Stimulated activated naive CD8-positive, alpha-beta T cell treated with anti-CD3 and anti-CD28 coated beads, Interleukin-15, Interleukin-2, amounts not matched to agents 100 U/mL and 50 U/mL, for 24 hours (primary cell): ENCODE data around the gene EHBP1.

ENCODE experiments used
- ATAC-seq: fragments of 150-1000 bp; cut with Tn5 transposase; one replicate; pipeline ENCODE4 v1.10.0; 2021
- DNase-seq: peaks from one replicate; pipeline ENCODE4 v3.0.0; 2021

Gene EHBP1

DNA sequence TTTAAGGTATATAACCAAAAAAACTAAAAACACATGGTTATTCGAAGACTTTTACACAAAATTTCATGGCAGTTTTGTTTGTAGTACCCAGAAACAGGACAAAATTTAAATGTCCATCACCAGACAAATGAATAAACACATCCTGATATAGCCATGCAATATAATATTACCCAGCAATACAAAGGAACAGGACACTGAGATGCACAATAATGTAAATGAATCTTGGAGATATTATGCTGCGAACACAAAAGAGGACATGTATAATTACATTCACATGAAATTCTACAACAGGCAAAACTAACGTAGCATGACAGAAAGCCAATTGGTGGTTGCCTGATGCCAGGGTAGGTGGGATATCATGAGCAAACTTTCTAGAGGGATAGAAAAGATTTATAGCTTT is 252.7 kb downstream of the EHBP1 start:
- no peak for ATAC-seq

DNA sequence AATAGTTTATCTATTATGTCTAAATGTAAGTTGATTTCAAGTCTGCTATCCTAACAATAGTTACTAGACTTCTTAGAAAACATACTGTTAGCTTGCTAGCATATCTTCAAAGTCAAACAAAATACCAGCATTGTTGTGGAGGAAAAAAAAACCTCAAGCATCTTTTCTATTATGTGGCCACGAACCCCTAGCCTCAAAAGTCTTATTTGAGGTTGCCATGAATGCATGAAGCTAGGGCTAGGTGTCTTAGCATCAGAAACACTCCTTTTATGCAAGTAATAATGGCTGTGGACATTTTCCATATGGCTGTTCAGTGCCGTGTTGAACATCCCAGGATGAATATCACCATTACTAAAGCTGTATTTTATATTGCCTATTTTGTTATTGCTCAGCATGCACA is 258.5 kb downstream of the EHBP1 start:
- ATAC-seq, result no peak

More for the DNA sequence above, 252.7 kb downstream of the EHBP1 start:
- no peak for DNase-seq

DNA sequence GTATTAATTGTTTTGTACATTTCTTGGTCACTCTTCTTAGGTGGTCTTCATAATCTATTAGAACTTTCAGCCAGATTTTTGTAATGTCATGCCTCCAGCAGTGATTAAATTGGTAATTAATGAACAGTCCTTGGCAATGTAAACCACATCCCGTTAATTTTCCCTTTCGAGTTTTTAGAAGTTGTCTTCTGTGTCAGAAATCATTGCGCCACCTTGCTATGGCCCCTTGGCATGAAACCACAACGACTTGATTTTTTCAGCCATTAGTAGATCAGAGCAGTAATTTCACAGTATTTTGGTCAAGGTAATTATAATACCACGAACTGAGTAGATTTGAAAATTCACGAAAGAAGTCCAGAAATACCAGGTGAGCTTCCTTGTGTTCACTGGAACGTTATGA is 259.2 kb downstream of the EHBP1 start:
- ATAC-seq, result no peak
- no peak for DNase-seq

More for the DNA sequence above, 258.5 kb downstream of the EHBP1 start:
- DNase-seq, result no peak

DNA sequence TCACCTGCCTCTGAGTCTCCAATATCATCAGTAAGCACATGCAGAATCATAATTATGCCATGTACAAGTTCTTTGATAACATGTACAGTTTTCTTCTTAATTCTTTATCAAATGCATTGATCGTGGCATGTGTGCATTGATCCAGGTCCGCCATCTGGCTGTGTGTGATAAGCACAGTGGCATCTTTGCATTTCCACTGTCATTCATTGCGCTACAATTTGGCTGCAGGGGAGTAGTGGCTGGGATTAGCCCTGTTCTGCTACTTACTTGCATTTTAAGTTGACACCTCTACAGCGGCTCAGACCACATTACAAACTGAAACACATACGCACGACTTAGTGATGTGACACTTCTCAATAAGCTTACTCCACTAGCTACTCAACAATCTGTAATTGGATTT is 261.5 kb downstream of the EHBP1 start:
- no peak for DNase-seq
- no peak for ATAC-seq

DNA sequence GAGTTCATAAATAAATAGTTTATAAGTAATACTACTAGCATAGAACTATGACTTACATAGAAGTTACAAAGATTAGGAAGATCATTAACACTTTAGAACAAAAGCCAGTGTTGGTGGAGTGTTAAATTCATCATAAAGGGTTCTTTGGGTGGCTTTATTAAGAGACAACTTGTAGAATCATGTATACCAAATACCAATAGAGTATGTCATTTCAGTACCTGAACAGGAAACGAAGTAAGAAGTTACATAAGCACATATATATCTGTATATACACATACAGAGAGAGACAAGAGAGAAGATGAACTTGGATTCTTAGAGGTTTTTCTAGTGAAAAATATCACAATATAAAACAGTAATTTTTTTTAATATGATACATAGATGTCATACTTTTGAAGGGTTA is 262.7 kb downstream of the EHBP1 start:
- ATAC-seq, result no peak

DNA sequence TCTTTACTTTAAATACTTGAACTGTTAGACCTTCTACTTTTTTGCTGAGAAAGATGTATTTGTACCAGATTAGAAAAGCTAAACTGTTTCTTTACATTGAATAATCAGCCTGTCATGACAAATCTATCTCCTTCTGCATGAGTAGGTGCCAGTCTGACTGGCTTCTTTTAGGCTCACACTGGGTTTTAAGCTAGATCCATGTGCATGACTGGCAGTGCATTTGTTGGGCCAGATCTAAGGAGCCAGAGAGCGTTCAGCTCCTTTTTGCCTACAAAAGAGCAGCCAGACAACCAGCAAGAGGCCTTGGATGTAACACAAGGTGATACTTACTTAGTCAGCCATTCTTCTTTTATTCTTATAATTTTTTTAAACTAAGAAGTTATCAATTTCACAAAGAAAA is 263.2 kb downstream of the EHBP1 start:
- DNase-seq (no peak), ATAC-seq (no peak)

More for the DNA sequence above, 262.7 kb downstream of the EHBP1 start:
- no peak for DNase-seq

DNA sequence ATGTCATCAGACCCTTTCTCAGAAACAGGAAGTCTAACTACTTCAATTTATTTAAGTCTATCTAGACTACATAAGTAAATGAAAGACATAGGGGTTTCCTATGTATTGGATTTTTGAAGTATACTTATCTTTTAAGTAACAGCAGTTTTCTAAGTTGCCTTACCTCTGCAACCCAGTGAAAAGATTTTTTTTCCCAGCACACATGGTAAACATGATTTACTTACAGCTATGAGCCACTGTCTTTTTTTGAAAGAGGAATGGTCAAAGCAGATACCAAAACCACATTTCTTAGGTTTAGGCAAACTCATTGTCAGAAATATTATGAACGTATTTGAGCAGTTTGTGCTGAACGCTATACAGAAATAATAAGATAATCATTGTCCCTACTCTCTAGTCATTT is 266.4 kb downstream of the EHBP1 start:
- DNase-seq (no peak), ATAC-seq (no peak)

DNA sequence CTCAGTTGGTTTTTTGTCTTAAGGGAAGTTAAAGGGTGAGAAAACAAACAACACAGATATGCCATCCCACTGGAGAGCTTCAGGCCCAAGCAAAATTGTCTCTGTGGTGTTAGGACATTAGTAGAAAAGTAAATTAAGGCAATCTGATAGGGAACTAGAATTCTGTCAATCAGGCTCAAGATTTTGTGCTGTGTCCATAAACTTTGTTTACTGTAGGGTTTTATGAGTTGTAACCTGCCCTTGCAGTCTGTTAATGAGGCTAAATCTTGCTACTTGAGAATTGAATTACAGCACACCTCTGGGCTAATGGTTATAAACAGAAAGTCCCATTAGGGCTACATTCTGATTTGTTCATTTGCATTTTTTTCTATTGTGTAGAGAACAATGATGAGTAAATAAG is 267.1 kb downstream of the EHBP1 start:
- DNase-seq (no peak), ATAC-seq (no peak)

DNA sequence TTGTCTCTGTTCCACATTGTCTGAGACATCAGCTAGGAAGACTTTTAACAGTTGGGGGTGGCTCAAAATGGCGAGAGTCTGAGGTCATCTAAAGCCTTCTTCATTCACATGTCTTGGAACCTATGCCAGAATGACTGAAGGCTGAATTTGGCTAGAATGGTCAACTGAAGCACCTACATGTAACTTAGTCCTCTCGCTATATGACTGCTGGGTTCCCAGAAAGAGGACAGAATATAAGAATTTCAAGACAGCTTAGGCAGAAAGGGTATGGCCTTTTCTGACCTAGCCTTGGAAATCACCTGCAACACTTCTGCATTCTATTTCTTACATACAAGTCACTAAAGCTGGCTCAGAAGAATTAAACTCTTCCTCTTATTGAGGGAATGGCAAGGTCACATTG is 269.5 kb downstream of the EHBP1 start:
- DNase-seq, result no peak

DNA sequence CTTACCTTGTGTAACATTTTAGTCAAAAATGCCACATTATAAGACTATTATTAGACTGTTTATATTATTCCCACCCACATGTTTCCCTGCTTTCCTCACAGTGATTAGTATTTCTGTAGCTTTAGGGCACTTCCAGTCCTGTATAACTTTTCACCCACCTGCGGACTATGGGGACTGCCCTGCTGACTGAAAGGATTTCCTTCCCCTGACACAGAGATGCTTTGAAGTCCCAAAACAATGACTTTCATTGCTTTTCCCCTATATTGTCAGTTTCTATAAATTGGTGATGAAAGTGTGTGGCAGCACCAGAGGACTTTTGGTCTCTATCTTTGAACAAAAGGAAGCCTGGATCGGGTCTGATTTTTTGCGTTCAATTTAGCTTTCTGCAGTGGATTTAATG is 286.1 kb downstream of the EHBP1 start:
- no peak for DNase-seq
- ATAC-seq, result no peak

More for the DNA sequence above, 269.5 kb downstream of the EHBP1 start:
- no peak for ATAC-seq

DNA sequence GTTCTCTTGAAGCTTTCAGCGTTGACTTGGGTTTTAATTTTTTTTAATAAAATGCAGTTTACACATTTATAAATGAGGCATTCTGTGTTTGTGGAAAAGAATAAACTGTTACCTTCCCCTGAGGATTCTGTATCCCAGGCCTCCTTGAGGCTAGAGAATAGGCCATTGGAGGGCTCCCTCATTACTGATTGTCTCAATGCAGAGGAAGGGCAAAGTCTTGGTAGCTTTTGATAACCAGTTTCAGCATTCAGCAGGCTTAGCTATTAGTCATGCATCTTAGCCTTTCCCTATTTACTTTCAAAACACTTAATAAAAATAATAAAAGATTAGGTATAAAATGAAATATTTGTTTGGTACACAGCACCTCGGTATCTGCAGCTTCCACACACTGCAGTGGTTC is 287.0 kb downstream of the EHBP1 start:
- DNase-seq (no peak), ATAC-seq (no peak)

DNA sequence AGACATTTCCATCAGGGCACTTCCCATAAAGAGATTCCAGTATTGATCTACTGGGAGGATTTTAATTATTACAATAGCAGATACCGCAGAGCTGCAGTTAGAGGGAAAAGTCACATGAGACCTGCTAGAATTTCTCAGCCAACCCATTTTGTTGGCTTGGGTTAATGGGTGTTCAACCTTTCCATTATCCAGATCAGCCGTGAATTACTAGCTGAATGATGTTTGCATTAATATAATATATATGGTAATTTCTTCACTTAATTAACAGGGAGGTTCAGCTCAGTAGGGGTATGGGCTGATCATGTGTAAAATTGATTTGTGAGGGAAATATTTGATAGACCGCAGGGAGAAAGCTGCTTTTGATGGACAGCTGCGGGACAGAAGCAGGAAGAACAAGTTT is 288.7 kb downstream of the EHBP1 start:
- DNase-seq, result no peak
- no peak for ATAC-seq

DNA sequence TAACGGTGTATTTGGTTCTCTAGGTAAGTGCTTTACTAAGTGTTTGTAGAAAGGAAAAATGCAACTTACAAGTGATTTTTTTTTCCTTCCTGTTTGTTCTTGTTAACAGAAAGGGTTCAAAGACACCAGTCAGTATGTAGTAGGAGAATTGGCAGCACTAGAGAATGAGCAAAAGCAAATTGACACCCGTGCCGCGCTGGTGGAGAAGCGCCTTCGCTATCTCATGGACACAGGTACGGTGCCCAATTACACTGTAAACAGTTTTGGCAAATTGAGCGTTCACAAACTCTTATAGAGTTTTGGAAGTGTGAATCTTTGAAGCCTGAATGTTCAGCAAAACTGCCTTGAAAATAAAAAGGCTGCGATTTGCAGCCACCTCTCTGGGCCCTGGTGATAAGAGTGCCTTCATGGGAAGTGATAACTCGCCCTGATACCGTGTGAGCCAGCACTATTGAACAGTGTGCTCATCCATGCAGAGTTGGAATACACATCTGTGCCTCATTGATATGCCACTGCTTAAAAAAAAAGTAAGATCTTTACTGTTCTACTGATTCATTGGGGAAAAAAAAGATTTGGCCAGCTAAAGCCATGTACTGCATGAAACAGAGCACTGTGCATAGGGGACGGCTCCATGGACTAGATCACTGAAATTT is 291.1 kb downstream of the EHBP1 start:
- ATAC-seq, result no peak
- DNase-seq, result no peak

DNA sequence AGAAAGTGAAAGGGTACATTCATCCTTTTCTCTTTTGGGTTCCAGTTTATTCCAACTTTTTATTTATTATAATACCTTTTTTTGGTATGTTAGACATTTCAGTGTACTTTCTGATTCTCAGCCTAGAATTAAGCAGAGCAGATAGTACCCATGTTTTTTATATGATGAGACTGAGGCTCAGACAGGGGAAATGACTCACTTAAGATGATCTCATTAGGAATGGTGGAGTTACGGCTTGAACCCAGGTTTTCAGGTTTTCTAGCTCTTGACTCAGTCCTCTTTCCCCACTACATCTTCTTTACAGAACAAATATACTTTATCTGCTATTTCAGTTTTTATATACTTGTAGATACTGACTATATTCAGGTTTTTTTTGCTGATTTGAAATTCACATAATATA is 293.4 kb downstream of the EHBP1 start:
- ATAC-seq (no peak), DNase-seq (no peak)

DNA sequence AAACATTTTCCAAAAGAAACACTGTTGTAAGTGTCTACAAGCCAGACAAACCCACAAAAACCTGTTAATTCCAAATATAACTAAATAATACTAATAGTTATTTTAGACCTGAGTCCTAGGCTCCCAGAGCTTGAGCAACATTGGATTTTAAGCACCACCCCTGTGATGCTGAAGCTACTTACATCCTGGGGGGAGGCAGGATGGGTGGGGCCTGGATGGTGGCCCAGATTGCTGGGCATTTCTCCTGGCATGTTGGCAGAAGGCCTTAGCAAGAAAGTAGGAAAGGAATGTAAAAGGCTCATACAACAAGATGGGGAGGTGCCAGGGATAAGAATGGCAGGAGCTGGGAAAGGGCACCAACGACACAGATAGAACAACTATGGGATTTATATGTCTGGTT is 294.4 kb downstream of the EHBP1 start:
- DNase-seq (no peak), ATAC-seq (no peak)

DNA sequence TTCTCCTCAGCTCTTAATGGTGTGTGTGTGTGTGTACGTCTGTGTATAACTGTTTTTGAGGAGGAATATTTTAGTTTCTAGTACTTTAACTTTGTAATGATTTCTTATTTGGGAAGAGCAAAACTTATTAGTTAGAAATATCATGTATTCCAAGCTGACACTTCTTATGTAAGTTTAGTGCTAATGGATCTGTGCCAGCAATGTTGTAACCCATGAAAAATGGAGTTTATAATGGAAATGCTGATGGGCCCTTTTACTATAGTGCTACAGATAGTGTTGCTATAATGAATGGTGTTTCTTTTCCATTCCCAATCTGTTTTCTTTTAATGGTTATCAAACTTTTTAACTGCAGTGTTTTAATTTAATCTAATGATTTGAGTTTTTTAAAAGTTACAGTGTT is 295.3 kb downstream of the EHBP1 start:
- ATAC-seq (no peak), DNase-seq (no peak)

DNA sequence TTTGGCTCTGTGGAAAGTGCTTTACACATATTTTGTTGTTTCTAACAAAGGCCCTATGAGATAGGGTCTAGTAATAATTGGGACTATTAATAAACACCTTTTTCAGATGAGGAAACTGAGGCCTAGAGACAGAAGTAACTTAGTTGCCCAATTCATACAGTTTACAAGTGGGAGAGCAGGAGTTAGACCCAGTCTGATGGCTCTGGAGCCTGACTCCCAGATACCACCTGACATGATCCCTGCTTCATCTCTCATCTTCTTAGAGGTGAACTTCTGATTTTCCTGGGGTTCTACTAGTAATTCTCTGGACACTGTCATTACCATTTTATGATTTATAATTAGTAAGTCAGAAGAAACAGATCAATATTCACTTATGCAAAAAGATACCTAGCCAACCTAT is 296.1 kb downstream of the EHBP1 start:
- no peak for DNase-seq
- ATAC-seq, result no peak

DNA sequence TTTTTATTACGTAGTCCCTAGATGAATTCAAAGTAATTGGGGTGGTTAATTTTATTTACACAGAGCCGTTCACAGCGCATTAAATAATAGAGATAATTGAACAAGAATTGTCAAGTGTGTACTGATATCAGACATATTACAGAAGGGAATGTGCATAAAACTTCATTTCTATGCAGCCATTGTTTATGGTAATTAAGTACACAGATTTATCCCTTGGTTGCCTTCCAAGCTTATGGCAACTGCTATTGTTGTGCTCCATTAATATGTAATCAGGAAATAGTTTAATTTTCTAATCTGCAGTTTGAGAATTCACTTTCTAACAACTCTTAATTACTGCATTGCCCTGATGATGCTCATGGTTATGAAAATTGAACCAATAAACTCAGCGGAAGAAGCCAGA is 297.8 kb downstream of the EHBP1 start:
- no peak for DNase-seq
- ATAC-seq, result no peak

DNA sequence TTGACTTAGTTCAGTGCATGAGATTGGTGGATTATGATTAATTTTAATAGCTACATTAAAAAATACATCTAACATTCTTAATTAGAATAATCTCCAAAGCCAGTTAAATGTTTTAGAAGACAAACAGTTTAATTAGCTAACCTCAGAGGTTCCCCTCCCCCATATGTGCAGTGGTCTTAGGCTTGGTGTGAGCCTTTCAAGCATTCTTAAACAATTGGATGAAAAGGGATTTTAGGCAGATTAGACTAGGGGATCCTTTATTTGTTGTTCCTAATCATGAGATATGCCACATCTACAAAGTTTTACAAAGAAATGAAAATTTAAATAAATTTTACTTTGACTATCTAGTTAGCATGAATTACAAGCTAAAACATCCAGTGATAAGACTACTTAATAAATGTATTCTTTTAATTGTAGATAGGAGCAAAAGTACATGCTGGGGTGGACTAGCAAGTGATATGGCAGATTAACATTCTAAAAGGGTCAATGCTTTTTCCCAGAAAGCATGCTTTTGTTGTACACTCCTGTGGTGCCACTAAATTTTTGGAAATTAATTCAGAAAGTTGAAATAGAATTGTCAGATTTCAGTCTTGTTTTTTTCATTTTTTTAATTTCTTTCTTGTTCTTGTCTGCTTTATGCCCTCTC is 302.4 kb downstream of the EHBP1 start:
- no peak for ATAC-seq
- no peak for DNase-seq

DNA sequence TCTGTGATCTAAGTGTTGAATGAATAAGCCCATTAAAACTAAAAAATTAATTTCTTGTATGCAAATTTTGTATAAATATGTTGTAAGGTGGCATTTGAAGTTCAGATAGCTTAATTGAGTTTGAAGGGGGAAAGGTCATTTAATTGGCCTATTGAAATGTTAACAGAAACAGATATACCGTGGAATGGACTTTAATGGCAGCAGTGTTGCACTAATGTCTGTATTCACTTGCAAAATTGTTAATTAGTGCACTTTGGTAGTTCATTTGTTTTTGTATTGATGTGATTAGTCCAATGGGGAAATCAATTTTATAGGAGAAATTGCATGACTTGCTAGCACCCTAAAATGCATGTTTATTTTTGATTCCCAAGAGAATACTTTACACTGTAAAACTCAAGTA is 303.3 kb downstream of the EHBP1 start:
- no peak for ATAC-seq
- no peak for DNase-seq

DNA sequence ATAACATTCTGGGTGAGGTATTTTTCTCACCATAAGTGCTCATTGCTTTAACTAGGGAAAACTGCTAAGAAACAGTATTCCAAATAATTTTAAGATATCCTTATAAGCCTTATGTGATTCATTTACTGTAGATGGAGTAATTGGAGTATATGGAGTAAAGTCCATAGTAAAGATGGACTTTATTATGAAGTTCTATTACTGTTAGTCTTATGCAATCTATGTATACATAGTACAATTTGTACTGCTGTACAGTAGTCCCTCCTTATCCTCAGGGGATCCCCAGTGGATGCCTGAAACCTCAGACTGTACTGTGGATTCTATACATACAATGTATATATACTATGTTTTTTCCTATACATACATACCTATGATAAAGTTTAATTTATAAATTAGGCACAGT is 304.0 kb downstream of the EHBP1 start:
- ATAC-seq, result no peak
- no peak for DNase-seq

DNA sequence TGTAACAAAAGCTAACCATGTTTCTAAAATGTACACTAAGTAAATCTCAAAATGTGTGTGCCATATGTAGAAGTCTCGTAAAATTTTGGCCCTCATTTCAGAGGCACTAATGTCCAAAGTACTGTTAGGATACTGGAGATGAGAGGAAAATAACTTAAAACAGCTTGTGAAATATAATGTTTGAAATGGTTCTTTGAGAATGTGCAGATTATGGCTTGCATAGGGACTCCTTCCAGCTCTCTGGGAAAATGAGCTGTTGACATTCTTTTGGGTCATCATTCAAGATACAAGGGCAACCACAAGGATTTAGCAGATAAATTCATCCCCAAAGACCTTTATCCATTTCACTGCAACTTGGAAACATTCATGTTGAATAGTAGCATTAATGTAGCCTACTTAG is 307.0 kb downstream of the EHBP1 start:
- ATAC-seq (no peak), DNase-seq (no peak)

DNA sequence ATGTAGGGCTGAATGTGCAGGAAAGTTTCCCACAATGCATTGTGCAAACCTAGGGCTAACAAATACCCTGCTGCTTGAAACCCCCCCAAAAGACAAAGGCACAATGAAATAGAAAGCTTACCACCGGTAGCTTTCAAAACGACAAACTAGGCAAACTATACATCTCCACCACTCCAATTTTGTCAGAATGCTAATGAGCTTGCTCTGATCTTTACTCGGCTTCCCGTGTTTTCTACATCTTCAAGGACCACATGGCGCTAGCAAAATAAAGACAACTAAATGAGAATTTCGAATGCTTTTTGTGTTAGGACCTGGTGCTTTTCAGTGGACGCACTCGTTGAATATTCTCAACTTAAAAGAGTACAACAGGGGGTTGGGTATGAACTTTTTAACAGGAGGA is 307.9 kb downstream of the EHBP1 start:
- no peak for DNase-seq
- ATAC-seq, result no peak

DNA sequence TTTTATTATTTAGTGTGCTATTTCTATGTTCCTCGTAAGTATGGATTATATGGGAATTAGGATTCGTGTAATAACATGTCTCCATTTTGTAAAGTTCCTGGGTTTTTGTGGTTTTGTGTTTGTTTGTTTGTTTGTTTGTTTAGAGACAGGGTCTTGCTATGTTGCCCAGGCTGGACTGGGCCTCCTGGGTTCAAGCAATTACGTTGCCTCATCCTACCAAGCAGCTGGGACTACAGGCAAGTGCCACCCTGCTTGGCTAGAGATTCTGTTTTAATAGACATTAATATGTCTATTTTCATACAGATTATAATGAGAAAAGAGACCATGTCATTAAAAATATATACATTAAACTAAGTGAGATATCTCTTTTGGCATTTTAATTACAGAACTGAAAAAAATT is 309.9 kb downstream of the EHBP1 start:
- ATAC-seq (no peak), DNase-seq (no peak)
